Peyer's patch (tissue), 4 donors: ENCODE data around the gene ARHGDIG.

Experiments
- CTCF ChIP-seq, 6 experiments: fragments of 450-650 bp in 4 of 6; fragments of 200-600 bp in 2 of 6; sonication (generic) in 1 of 6; IDR thresholded peaks; one replicate each; pipeline ENCODE4 v1.5.1; 2017 to 2019; ENCODE audit warnings: antibody characterized with exemption in 6 of 6, mild to moderate bottlenecking in 3 of 6, moderate library complexity in 1 of 6
- POLR2A ChIP-seq, 2 donors: fragments of 450-650 bp; IDR thresholded peaks; one replicate each; pipeline ENCODE4 v1.5.1; 2017; ENCODE audit warnings: antibody characterized with exemption in 2 of 2, mild to moderate bottlenecking in 2 of 2, moderate library complexity in 2 of 2

DNA sequence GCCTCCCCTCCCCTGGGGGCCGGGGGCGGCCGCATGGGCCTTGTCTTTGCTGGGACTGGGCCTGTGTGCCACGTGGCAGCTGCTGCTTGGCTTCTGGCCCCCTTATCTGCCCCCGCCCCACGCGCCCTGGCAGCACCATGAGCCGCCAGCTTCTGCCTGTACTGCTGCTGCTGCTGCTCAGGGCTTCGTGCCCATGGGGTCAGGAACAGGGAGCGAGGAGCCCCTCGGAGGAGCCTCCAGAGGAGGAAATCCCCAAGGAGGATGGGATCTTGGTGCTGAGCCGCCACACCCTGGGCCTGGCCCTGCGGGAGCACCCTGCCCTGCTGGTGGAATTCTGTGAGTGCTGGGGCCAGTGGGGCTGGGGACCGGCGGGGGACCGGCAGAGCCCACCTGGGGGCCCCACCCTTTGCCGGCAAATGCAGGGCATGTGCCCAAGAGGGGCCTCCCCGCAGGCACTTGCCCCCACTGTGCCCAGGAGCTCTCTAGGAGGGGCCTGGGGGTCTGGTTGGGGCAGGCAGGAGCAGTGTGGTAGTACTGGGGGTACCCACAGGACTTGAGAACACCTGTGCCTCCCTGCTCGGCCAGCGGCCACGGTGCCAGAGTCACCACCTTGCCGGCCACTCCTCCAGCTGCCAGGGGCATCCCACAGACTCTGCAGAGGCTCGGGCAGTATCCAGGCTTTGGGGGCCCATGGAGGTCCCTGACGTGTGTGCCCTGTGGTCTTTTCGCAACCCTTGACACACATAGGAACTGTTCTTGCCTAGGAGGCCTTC lies 2.8 kb downstream of the ARHGDIG start, which contains the start of gene PDIA2:
- TF ChIP-seq POLR2A (IDR thresholded peaks at IDR 0.05) (no peak), CTCF (IDR thresholded peaks at IDR 0.05) (no peak)
